Measurements from ENCODE around the gene STIMATE.

The STIMATE gene

DNA sequence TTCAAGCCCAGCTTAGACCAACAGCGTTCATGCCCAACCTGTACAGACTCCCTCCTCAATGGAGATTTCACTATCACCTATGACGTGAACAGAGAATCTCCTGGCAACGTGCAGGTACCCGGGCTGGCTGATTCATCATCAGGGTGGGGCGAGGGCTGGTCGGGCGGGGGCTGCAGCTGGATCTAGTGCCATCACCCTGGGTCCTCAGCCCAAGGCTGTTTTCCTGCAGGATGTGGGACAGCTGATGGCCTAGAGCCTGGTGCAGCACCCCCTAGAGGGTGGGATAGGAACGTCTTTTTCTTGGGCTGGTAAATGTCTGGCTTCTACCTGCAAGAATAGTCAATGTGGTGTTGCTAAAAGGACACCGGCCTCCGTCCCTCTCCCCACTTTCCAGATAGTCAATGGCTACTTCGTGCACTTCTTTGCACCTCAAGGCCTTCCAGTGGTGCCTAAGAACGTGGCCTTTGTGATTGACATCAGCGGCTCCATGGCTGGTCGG is 98.3 kb downstream of the STIMATE start:
- H3F3A ChIP-seq (ENCODE audit: control insufficient read depth, insufficient read depth), result no peaks in the 10 kb centered on the region
- no peak overlapping the region for H3K4me2 ChIP-seq (ENCODE audit: low read length)
- no peaks in the 10 kb centered on the region for H3K9me3 ChIP-seq (ENCODE audit: control insufficient read depth, insufficient read depth, low read length)
- H3K27me3 ChIP-seq (ENCODE audit: control insufficient read depth, low read length), result no peaks in the 10 kb centered on the region
- no peak overlapping the region for H3K4me3 ChIP-seq (ENCODE audit: low read length)
- no peaks in the 10 kb centered on the region for H3K4me1 ChIP-seq (ENCODE audit: control insufficient read depth, low read length)
- no peaks in the 10 kb centered on the region for H3K9me2 ChIP-seq (replicated peaks; ENCODE audit: control insufficient read depth, low read length)
- H3K36me3 ChIP-seq (ENCODE audit: control insufficient read depth, low read length), result no peaks in the 10 kb centered on the region
- H3K79me2 ChIP-seq (ENCODE audit: control insufficient read depth, low read length), result no peaks in the 10 kb centered on the region
- no peak overlapping the region for H3K27ac ChIP-seq (ENCODE audit: low read depth, low read length)
- no peaks in the 10 kb centered on the region for H4K20me1 ChIP-seq (ENCODE audit: control insufficient read depth, insufficient read depth, low read depth, low read length)
- peak; percentile 87 for TF ChIP-seq CTCF (IDR thresholded peaks at IDR 0.05; ENCODE audit: low read depth, low read length, poor library complexity, severe bottlenecking)
- no peak for TF ChIP-seq EZH2phosphoT487 (IDR thresholded peaks at IDR 0.05; ENCODE audit: borderline replicate concordance, low read length)

GRCh38 chr3:52798376-52798977 is 98.9 kb downstream of the STIMATE start:
- Histone ChIP-seq H3K36me3 (ENCODE audit: control insufficient read depth, low read length) (no peaks in the 10 kb centered on the region), H3K27me3 (ENCODE audit: control insufficient read depth, low read length) (no peaks in the 10 kb centered on the region), H3K4me3 (ENCODE audit: low read length) (no peak overlapping the region), H3K4me2 (ENCODE audit: low read length) (no peak overlapping the region), H3K9me2 (replicated peaks; ENCODE audit: control insufficient read depth, low read length) (no peaks in the 10 kb centered on the region), H4K20me1 (ENCODE audit: control insufficient read depth, insufficient read depth, low read depth, low read length) (no peaks in the 10 kb centered on the region), H3K27ac (ENCODE audit: low read depth, low read length) (no peak overlapping the region), H3K4me1 (ENCODE audit: control insufficient read depth, low read length) (no peaks in the 10 kb centered on the region), H3K9me3 (ENCODE audit: control insufficient read depth, insufficient read depth, low read length) (no peaks in the 10 kb centered on the region), H3K79me2 (ENCODE audit: control insufficient read depth, low read length) (no peaks in the 10 kb centered on the region), H3F3A (ENCODE audit: control insufficient read depth, insufficient read depth) (no peaks in the 10 kb centered on the region)
- TF ChIP-seq CTCF (IDR thresholded peaks at IDR 0.05; ENCODE audit: low read depth, low read length, poor library complexity, severe bottlenecking), result no peak
- no peak for TF ChIP-seq EZH2phosphoT487 (IDR thresholded peaks at IDR 0.05; ENCODE audit: borderline replicate concordance, low read length)

DNA sequence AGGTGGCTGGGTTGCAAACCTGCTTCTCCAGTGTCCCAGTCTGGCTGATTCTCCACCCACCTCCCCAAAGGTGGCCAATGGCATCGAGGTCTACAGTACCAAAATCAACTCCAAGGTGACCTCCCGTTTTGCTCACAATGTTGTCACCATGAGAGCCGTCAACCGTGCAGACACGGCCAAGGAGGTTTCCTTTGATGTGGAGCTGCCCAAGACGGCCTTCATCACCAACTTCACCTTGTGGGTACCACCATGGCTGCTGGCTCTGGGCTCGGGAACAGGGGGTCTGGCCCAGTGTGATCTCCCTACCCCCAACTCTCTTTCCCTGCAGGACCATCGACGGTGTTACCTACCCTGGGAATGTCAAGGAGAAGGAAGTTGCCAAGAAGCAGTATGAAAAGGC is 100.9 kb downstream of the STIMATE start:
- H3K79me2 ChIP-seq (ENCODE audit: control insufficient read depth, low read length), result no peaks in the 10 kb centered on the region
- H3K4me1 ChIP-seq (ENCODE audit: control insufficient read depth, low read length), result no peaks in the 10 kb centered on the region
- no peaks in the 10 kb centered on the region for H3K36me3 ChIP-seq (ENCODE audit: control insufficient read depth, low read length)
- H3K9me2 ChIP-seq (replicated peaks; ENCODE audit: control insufficient read depth, low read length), result no peaks in the 10 kb centered on the region
- TF ChIP-seq EZH2phosphoT487 (IDR thresholded peaks at IDR 0.05; ENCODE audit: borderline replicate concordance, low read length) (no peak), CTCF (IDR thresholded peaks at IDR 0.05; ENCODE audit: low read depth, low read length, poor library complexity, severe bottlenecking) (no peak)
- H3K27me3 ChIP-seq (ENCODE audit: control insufficient read depth, low read length), result no peaks in the 10 kb centered on the region
- no peak overlapping the region for H3K4me3 ChIP-seq (ENCODE audit: low read length)
- H3K4me2 ChIP-seq (ENCODE audit: low read length), result no peak overlapping the region
- no peaks in the 10 kb centered on the region for H4K20me1 ChIP-seq (ENCODE audit: control insufficient read depth, insufficient read depth, low read depth, low read length)
- no peaks in the 10 kb centered on the region for H3F3A ChIP-seq (ENCODE audit: control insufficient read depth, insufficient read depth)
- no peak overlapping the region for H3K27ac ChIP-seq (ENCODE audit: low read depth, low read length)
- no peaks in the 10 kb centered on the region for H3K9me3 ChIP-seq (ENCODE audit: control insufficient read depth, insufficient read depth, low read length)
